ENCODE measurements around the gene C2orf42. TPM values are rescaled to one million over a fixed set of nuclear protein-coding genes. Genes with fewer than 3 reads are reported as not detected.

C2orf42 gene
- total RNA-seq, 4 donors from 2014 or later = 14.4 to 18.6 (median 16.1) TPM

- Histone ChIP-seq H3K4me1 (no peaks in the 10 kb centered on the region), H3K4me3 (no peak overlapping the region), H3K27ac (no peak overlapping the region), H3K36me3 (peaks cover 0 to 92% (median 0%) of the 10 kb centered on the region in 3 donors), H3K9me3 (no peaks in the 10 kb centered on the region), H3K27me3 (no peaks in the 10 kb centered on the region)
- TF ChIP-seq, protein P1, sequence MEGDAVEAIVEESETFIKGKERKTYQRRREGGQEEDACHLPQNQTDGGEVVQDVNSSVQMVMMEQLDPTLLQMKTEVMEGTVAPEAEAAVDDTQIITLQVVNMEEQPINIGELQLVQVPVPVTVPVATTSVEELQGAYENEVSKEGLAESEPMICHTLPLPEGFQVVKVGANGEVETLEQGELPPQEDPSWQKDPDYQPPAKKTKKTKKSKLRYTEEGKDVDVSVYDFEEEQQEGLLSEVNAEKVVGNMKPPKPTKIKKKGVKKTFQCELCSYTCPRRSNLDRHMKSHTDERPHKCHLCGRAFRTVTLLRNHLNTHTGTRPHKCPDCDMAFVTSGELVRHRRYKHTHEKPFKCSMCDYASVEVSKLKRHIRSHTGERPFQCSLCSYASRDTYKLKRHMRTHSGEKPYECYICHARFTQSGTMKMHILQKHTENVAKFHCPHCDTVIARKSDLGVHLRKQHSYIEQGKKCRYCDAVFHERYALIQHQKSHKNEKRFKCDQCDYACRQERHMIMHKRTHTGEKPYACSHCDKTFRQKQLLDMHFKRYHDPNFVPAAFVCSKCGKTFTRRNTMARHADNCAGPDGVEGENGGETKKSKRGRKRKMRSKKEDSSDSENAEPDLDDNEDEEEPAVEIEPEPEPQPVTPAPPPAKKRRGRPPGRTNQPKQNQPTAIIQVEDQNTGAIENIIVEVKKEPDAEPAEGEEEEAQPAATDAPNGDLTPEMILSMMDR (IDR thresholded peaks at IDR 0.05) = no peak
- TF ChIP-seq POLR2A (IDR thresholded peaks at IDR 0.05) (no peak), EP300 (IDR thresholded peaks at IDR 0.05) (no peak)
- DNase-seq (ENCODE audit: low spot score in 2 of 2) = no peak
- WGBS, 2 donors = 91 to 94% methylated on average over 3 of the region's 3 CpGs
Observed at GRCh38 chr2:70214953-70215549, 24.2 kb upstream of the C2orf42 start.

- Histone ChIP-seq H3K9me3 (no peaks in the 10 kb centered on the region), H3K36me3 (peaks cover 0 to 85% (median 0%) of the 10 kb centered on the region in 3 donors), H3K4me1 (no peaks in the 10 kb centered on the region), H3K4me3 (no peak overlapping the region), H3K27ac (no peak overlapping the region), H3K27me3 (no peaks in the 10 kb centered on the region)
- TF ChIP-seq, protein P1 (IDR thresholded peaks at IDR 0.05) = no peak
- TF ChIP-seq EP300 (IDR thresholded peaks at IDR 0.05) (no peak), POLR2A (IDR thresholded peaks at IDR 0.05) (no peak)
- 56 to 88% methylated on average over 1 of the region's 1 CpG for WGBS, 2 donors
- no peak for DNase-seq (ENCODE audit: low spot score in 2 of 2)
Observed at GRCh38 chr2:70214365-70214764, 23.5 kb upstream of the C2orf42 start.

DNA sequence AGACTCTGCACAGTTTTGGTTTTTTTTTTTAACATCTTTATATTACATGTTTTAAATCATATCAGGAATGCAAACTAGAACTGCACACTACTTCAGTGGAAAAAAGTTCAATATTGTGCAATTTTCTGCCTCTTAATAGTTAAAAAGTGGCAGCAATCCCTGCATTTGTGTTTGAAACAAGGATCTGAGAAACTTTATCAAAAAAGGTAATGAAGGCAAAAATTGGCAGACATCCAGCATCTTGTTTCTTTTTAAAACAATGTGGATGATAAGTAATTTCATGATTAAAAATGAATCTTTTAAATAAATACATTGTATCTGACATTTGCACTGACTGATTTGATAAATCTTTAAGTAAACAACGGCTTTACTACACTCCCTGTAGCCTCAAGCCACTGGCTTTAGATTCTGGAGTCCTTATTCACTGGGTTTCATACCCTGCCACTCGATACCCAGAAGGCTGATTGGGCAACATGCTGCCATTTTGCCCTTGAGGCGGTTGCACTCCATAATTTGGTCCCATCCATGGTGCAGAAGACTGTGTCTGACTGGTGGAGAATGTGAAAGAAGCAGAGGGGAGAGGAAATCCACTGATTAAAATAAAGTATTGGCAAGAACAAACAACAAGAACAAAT, 21.6 kb upstream of the C2orf42 start:
- no peak for DNase-seq (ENCODE audit: low spot score in 2 of 2)
- 91 to 95% methylated on average over 3 of the region's 3 CpGs for WGBS, 2 donors
- H3K36me3 ChIP-seq = peaks cover 0 to 70% (median 0%) of the 10 kb centered on the region in 3 donors
- H3K9me3 ChIP-seq = no peaks in the 10 kb centered on the region
- H3K27ac ChIP-seq = no peak overlapping the region
- no peak for TF ChIP-seq POLR2A (IDR thresholded peaks at IDR 0.05)
- no peak for TF ChIP-seq EP300 (IDR thresholded peaks at IDR 0.05)
- TF ChIP-seq, protein P1 (IDR thresholded peaks at IDR 0.05) = no peak
- no peaks in the 10 kb centered on the region for H3K4me1 ChIP-seq
- no peak overlapping the region for H3K4me3 ChIP-seq
- H3K27me3 ChIP-seq = no peaks in the 10 kb centered on the region

- Histone ChIP-seq H3K4me1 (no peaks in the 10 kb centered on the region), H3K9me3 (no peaks in the 10 kb centered on the region), H3K4me3 (no peak overlapping the region), H3K27ac (no peak overlapping the region), H3K36me3 (peaks cover 0 to 62% (median 0%) of the 10 kb centered on the region in 3 donors), H3K27me3 (no peaks in the 10 kb centered on the region)
- DNase-seq (ENCODE audit: low spot score in 2 of 2) = no peak
- 86 to 89% methylated on average over 2 of the region's 2 CpGs for WGBS, 2 donors
- TF ChIP-seq POLR2A (IDR thresholded peaks at IDR 0.05) (no peak), EP300 (IDR thresholded peaks at IDR 0.05) (no peak)
- TF ChIP-seq, protein P1 (IDR thresholded peaks at IDR 0.05) = no peak
Observed at GRCh38 chr2:70211595-70211994, 20.8 kb upstream of the C2orf42 start.

GRCh38 chr2:70204452-70204851, 13.6 kb upstream of the C2orf42 start:
- Histone ChIP-seq H3K4me3 (no peak overlapping the region), H3K4me1 (no peaks in the 10 kb centered on the region), H3K36me3 (peaks cover 0 to 5% (median 0%) of the 10 kb centered on the region in 3 donors), H3K27ac (no peak overlapping the region), H3K27me3 (no peaks in the 10 kb centered on the region), H3K9me3 (no peaks in the 10 kb centered on the region)
- WGBS, 2 donors = 88 to 89% methylated on average over 8 of the region's 8 CpGs
- DNase-seq (ENCODE audit: low spot score in 2 of 2) = no peak
- TF ChIP-seq, protein P1 (IDR thresholded peaks at IDR 0.05) = no peak
- TF ChIP-seq POLR2A (IDR thresholded peaks at IDR 0.05) (no peak), EP300 (IDR thresholded peaks at IDR 0.05) (no peak)
